ENCODE results near the gene LYZL6.

DNA sequence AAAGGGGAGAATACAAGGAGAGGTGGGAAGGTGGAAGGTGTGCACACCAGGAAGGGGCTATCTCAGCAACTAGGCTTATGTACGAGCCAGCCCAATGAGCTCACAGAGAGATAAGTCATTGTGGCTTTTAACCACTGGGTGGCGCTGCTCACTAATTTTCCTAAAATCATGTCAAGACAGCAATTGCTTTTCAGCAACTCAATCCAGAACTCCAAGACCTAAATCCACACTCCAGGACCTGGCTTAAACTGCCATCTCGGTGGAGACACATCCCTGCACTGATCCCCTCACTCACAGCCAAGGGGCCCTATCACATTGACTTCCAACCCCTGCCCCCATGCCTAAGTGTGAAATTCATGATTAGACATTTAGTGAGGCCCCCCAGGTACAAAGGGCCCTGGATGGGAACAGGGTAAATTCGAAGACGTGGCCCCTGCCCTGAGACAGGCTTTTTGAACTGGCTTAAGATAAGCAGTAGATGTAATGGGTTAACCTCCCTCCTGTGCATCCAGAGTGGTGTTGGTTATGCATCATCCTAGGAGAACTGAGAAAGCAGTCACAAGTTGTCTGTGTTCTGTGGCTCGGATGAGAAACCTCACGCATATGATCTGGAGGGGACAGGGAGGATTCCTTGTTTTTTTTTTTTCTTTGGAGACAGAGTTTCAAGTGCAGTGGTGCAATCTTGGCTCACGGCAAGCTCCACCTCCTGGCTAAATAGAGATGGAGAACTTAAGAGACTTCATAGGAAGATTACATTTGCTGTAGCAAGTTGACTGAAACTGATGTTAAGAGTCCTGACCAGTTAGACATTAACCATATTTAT is 26.3 kb upstream of the LYZL6 start:
- TF ChIP-seq POLR2A (IDR thresholded peaks at IDR 0.05; ENCODE audit: low read depth, low read length) (no peak), TAF1 (IDR thresholded peaks at IDR 0.05; ENCODE audit: borderline replicate concordance, low read depth, low read length) (no peak), POLR2AphosphoS5 (IDR thresholded peaks at IDR 0.05; ENCODE audit: low read depth, low read length) (no peak)

Measured in GM12892 (cell line).